DMS153 treated with DMSO at 0.1 percent for 48 hours (cell line): Measurements from ENCODE around the gene SHANK2.

Source experiments
- DNase-seq: peaks from one replicate; lab custom pipeline; 2025; ENCODE audit not compliant: unreplicated experiment; lab: John Stamatoyannopoulos, UW

The SHANK2 gene

GRCh38 chr11:71202966-71203365 lies 49.4 kb downstream of the SHANK2 start:
- DNase-seq, result no peak

- DNase-seq, result no peak
Measured at GRCh38 chr11:71202598-71202944, 49.8 kb downstream of the SHANK2 start.
